GM18505 (cell line): ENCODE measurements around the gene ST6GALNAC1.
"Not testable (repeated sequence)": the region's sequence is repeated elsewhere in the genome, so short reads cannot be mapped to it uniquely, and the experiment has no call there.

ENCODE experiments used
- ATAC-seq: cut with Tn5 transposase; IDR thresholded peaks from one replicate; pipeline ENCODE4 v1.9.1; 2021; ENCODE audit not compliant: unreplicated experiment
- POLR2A ChIP-seq: IDR thresholded peaks from 4 replicates; pipeline ENCODE4 v1.6.1; 2011; ENCODE audit warnings: borderline replicate concordance; ENCODE audit not compliant: insufficient read depth, insufficient read length; ENCODE audit errors: extremely low read depth

Gene ST6GALNAC1

GRCh38 chr17:76642032-76642561 is 1.5 kb downstream of the ST6GALNAC1 start:
- ATAC-seq: no peak
- TF ChIP-seq POLR2A: no peak

- no peak for ATAC-seq
Measured at GRCh38 chr17:76641501-76641900, 2.1 kb downstream of the ST6GALNAC1 start.

DNA sequence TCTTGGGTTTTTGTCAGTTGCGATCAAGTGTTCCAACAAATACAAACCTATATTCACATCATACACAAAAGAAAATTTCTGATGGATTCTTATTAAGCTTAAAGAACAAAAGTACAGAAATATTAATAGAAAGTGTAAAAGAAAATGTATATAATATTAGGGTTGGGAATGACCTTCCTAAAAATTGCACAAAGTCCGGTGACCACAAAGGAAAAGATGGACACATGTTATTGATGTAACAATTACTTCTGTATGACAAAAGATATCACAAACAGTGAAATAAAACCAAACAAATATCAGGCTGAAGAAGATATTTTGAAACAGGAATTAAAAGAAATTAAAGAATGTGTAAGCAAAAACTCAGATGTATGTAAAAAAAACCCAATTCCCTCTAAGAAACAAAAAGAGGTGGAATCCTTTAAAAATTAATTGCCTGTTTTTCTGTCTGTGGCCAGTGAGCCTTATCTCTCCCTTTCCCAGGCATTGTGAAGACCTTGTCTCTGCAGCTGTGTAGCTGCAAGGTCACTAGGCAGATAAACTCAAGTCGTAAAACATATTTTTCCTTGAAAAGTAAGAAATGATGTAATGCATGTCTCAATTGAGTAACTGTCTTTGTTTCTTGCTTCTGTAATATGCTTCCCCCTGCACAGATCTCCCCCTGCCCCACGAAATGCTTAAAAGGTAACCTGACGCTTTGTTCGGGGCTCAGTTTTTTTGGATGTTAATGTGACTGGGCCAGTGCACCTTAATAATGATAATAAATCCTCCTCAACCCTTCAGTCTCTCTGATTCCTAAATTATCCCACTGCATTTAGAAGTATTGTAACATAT is 2.8 kb downstream of the ST6GALNAC1 start:
- TF ChIP-seq POLR2A: no peak
- ATAC-seq: no peak

More at GRCh38 chr17:76641501-76641900, 2.1 kb downstream of the ST6GALNAC1 start:
- no peak for TF ChIP-seq POLR2A

- ATAC-seq: no peak
- no peak for TF ChIP-seq POLR2A
Measured at GRCh38 chr17:76638263-76638662, 5.3 kb downstream of the ST6GALNAC1 start.

DNA sequence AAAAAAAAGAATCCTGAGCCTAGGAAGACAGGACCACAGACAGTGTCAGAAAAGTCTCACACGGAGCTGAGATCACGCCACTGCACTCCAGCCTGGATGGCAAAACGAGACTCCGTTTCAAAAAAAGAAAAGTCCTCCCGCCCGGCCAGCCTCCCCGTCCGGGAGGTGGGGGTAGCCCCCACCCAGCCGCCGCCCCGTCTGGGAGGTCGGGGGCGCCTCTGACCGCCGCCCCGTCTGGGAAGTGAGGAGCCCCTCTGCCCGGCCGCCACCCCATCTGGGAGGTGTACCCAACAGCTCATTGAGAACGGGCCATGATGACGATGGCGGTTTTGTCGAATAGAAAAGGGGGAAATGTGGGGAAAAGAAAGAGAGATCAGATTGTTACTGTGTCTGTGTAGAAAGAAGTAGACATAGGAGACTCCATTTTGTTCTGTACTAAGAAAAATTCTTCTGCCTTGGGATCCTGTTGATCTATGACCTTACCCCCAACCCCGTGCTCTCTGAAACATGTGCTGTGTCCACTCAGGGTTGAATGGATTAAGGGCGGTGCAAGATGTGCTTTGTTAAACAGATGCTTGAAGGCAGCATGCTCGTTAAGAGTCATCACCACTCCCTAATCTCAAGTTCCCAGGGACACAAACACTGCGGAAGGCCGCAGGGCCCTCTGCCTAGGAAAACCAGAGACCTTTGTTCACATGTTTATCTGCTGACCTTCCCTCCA is 6.9 kb downstream of the ST6GALNAC1 start:
- not testable (repeated sequence) for ATAC-seq

GRCh38 chr17:76635659-76636360 is 7.7 kb downstream of the ST6GALNAC1 start:
- no peak for ATAC-seq
- no peak for TF ChIP-seq POLR2A

GRCh38 chr17:76635039-76635438 is 8.5 kb downstream of the ST6GALNAC1 start:
- ATAC-seq: no peak

DNA sequence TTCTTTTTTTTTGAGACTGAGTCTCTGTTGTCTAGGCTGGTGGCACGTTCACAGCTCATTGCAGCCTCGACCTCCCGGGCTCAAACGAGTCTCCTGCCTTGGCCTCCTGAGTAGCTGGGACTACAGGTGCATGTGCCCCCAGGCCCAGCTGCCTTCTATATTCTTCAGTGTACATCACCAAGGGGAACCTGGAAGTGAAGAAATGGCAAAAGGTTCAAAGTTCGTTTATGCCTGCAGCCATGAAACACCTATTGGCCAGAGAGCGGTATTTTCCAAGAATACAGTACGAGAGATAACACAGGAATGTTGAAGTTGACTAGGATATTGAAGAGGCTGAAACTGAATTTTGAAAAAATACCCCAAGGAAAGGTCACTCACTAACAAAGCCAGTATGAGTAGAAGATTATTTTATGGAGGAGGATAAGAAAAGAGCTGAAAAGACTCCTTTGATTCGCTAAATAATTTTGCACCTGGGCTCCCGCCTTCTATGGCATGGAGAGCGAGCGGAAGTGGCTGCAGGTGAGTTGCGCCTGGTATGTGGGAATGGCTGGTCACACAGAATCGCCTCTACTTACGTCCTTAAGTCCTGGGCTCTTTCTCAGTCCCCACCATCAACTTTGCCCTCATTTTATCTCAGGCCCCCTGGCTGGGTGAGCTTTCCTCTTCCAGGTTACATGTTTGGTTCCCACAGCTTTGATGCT is 9.8 kb downstream of the ST6GALNAC1 start:
- ATAC-seq: no peak
- no peak for TF ChIP-seq POLR2A

More at GRCh38 chr17:76635039-76635438, 8.5 kb downstream of the ST6GALNAC1 start:
- TF ChIP-seq POLR2A: no peak

DNA sequence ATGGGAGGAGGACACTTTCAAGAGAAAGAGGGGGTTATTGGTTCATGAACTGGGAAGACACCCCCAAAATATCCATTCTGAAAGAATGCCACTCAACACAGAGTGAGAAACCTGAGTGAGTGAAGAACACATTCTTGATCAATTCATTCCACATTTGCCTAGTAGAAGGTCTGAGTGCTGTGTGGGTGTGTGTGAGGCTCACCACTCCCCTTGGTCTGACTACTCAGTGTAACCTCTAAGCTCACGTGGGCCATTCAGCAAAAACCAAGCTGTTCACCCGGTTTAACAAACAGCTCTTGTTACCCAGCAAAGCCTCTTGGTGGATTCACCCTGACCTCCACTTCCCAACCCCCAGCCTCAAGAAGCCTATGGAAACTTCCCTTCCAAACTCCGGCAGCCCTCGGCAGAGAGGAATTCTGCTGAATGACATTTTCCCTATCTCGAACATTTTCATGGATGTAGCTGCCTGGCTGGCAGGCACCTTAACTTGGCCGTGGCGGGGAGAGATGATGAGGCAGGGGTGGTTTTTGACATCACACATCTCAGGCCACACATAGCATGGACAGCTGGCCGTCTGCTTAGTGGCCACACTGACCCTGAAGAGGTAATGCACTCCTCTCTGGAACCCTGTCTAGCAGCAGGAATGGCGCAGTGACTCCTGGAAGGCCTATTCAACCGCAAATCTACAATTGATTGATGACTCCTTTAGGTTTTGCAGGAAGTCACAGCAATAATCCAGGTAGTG is 11.6 kb downstream of the ST6GALNAC1 start:
- no peak for TF ChIP-seq POLR2A
- no peak for ATAC-seq

DNA sequence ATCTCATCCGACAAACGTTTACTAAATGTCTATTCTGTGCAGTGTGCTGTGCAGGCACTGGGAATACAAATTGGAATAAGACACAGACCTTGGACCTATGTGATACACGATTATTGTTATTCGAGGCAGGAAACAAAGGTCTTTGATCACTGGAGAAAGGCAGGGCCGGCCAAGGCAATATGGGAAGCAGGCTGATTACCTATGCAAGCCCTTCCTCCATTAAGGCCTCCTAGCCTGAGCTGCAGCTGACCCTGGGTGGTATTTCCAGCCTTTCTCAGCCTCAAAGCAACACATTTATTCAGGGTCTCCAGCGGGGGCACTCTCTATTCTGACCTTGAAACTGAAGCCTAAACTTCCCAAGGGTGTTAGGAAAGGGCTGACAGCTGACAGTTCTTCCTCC is 13.4 kb downstream of the ST6GALNAC1 start:
- ATAC-seq: no peak
- no peak for TF ChIP-seq POLR2A

- no peak for ATAC-seq
- TF ChIP-seq POLR2A: no peak
Measured at GRCh38 chr17:76627510-76627909, 16.0 kb downstream of the ST6GALNAC1 start.

DNA sequence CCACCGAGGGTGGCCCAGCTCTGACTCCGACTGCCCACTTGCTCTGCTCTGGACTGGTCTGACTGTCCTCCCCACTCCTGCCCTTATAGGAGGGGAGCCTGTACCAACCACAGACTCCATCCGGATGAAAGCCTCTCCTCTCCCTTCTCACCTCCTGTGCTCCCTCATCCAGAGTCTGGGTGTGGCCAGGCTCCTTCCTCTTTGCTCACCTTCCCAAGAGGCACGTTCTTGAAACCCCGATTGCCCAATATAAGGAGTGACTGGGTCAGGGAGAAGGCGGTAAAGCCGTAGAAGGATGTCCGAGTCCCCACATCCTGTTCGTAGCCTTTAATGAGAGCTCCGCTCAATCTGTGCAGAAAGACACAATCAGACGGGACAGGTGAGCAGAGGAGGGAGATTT is 17.1 kb downstream of the ST6GALNAC1 start:
- TF ChIP-seq POLR2A: no peak
- ATAC-seq: no peak
